Stimulated activated CD8-positive, alpha-beta memory T cell treated with anti-CD3 and anti-CD28 coated beads, Interleukin-12 subunit alpha, Interleukin-12 subunit beta, amount 100 ng/mL, for 4 hours (primary cell): ENCODE measurements around the gene LRMDA.

Experiments used
- DNase-seq: peaks from one replicate; pipeline ENCODE4 v3.0.0-alpha.2; 2020; ENCODE audit warnings: low read depth

The LRMDA gene

DNA sequence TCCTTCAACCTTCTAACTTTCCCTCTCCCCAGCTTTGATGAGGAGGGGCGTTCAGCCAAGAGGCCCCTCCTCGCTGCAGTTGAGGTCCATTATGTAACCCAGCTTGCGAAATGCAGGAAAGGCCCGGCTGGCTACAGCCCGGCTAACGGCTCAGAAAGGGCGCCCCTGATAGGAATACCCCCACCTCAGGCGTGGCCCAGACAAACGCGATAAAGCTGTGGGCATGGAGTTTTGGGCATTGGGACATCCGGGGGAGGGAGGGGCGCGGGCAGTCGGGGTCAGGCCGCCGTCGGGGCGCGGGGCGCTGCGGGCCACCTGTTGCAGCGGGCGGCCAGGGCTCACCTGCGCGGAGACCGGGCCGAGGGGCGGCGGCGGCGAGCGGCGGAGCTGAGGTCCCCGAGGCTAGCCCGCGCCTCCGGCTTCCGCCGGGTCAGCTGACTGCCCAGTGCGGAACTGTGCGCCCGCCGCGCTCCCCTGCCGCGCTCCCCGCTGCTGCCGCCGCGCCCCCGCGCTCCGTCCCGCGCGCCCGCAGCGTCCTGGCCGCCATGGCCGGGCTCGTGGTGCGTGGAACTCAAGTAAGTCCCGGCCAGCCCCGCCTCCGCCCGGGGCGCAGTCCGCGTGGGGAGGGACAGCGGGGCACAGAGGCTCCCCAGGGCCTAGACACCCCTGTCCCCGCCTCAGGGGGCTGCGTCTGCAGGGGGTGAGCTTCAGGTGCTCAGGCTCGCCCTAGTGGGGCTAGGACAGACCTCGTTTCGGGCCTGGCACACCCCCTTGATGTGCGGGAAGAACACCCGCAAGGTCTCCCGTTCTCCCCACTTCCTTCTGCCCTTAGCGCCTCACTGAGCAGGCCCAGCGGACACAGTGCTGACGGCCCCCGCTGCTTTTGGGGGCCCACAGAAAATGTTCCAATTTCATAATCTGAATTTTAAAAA, at the start of gene LRMDA:
TSS of gene LRMDA (plus strand) at position 445 of the 932 bp plus-strand sequence.
- DNase-seq, result no peak

DNA sequence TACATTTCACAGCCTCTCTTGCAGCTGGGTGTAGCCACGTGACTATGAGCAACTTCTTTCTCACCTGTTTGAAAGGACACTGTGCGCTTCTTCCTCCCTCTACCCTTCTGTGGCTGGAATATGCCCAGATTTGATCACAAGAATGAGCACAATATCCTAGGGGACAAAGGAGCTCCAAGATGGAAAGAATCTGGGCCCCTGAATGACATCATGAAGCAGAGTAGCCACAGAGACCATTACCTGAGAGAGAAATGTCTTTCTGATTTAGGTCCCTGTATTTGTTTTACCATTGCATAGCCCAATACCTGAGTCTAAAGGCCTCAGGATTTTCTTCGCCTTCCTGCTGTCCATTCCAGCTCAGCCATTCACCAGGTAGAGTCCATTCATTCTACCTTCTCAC, 45.3 kb upstream of the LRMDA start:
- DNase-seq, result no peak

DNA sequence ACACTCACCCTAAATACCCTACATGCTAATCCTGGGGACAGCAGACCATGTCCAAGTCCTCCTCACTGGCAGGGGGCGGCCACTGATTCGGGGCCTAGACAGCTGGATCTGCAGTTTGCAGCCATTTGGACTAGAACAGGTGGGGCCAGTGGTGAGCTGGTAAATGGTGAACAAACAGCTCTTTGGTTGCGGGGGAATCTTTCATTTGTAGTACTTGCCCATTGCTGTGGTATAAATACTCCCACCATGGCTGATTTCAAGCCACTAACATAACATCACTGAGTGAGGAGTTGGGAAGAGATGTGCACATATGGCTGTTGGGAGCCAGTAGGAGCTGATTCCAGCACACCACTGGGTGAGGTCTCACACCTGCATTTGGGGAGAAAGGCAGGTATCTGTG, 43.3 kb upstream of the LRMDA start:
- no peak for DNase-seq

DNA sequence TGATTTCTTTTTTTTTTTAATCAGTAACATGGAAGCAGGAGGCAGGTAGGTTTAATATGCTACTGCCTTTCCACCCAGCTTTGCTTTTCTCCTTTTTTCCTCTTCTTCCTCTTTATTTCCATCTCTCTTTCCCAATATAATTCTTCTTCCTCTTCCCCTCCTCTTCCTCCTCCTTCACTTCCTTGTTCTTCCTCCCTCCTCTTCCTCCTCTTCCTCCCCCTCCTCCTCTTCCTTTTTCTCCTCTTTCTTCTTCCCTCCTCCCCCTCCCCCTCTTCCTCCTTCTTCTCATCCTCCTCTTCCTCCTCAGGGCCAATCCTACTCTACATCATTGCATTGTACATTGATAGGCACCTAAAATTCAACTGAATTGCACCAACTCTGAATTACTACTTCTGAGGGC, 41.2 kb upstream of the LRMDA start:
- no peak for DNase-seq

DNA sequence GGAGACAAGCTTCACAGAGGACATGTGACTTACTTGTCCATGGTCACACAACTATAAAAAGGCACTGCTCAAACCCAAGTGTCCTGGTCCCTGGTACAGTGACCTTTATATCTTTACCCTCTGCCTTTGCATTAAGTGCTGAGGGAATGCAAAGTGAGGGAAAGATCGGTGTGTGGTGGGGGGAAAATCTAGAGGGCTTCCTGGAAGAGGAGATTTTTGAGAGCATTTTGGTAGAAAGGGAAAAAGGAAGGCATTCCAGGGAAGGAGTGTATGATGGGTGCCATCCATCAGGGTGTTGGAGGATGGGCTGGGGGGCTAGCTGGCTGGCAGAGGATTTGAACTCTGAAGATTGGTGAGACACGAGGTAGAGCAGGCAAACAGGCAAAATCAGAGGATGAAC, 39.2 kb upstream of the LRMDA start:
- no peak for DNase-seq

DNA sequence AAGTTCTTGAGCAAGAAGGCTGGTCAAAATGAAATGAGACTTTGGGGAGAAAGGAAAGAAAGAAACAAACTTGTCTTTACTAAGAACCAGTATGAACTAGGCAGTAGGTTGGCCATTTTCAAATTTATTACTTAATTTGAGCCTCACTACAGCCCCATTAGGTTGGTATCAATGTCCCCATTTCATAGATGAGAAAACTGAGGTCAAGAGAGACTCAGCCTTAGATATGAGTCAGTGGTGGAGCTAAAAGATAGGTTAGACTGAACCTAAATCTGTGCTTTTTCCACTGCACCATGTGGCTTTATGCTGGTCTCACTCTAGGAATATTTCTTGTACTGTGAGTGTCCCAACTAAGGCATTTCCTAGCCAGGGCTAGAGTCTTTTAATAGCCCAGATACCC, 38.7 kb upstream of the LRMDA start:
- DNase-seq, result no peak

DNA sequence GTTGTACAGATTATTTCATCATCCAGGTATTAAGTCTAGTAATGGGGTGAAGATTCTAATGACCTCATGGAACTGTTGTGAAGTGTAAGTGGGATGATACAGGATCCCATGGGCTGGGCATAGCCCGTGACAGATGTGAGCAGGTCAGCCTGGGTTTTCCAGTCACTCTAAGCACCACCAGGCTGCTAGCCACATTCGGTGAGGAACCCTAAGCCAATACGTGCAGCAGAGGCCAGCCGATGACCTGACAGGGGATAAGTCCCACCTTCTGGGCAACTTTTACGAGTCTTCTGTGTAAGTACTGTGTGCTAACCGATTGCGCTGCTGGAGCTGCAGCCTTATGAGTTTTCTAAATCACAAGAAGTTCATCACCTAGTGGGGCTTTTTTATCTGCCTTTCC, 37.2 kb upstream of the LRMDA start:
- no peak for DNase-seq

DNA sequence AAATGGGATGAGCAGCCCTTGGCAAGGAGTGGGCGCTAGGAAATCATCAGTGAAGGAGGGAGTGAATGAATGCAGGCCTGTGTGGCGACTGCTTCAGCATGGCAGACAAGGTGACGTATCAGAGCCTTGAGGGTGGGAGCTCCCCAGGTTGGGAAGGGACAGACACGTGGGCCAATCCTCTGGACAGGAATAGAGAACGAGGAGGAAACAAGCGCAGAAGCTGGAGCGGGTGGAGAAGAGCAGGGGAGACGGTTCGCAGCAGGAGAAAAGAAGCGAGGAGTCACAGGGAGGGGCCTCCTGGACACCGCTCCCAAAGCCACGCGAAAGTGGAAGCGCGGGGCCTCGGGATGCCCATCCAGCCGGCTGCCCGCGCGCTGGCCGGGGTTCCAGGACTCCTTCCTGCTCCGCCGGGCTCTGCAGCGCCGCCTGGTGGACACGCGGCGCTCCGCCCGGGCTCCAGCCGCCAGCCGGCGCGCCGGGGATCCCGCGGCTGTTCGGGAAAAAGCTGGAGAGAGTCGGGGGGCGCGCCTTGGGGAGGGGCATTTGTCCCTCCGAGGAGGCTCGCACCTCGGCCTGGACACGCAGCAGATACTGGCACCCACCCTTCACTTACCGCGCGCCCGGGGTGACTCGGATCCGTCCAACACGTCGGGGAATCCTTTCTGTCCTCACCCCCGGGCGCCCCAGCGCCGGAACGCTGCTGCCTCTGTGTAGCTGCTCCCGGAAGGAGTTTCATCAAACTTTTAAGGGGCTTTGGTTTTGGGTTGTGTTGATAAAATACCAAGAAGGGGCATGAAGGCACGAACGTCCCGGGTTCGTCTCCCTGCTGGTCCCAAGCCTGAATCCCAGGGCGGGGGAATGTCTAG, 36.1 kb upstream of the LRMDA start:
- no peak for DNase-seq

DNA sequence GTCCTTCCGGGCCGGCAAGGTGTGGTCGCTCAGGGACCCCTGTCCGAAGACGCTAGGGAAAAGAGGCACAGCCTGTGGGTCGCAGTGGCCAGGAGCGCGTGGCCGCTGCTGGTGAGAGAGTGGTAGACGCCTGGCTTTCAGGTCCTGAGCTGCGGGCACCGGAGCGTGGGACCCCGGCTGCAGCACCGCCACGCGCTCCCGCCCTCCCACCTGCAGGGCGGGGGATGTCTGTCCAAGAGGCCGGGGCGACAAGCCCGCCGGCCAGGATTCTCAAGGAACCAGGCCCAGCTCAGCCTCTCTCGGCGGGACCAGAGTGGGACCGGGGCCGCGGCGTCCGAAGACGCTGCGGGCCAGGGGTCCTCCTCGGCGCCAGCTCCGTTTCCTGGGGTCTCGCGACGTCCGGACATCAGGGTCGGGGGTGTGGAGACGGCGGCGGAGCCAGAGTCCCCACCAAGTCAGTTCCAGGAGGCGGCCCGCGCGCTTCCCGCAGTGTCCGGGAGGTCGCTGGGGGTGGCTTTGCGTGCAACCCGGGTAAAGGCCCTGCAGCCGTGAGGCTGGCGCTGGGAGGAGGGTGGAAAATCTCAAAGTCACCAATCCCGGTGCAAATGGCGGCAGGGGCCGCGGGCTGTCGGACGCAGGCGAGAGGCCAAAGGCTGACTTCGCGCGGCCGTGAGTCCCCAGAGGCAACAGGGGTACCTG, 35.3 kb upstream of the LRMDA start:
- DNase-seq, result no peak

DNA sequence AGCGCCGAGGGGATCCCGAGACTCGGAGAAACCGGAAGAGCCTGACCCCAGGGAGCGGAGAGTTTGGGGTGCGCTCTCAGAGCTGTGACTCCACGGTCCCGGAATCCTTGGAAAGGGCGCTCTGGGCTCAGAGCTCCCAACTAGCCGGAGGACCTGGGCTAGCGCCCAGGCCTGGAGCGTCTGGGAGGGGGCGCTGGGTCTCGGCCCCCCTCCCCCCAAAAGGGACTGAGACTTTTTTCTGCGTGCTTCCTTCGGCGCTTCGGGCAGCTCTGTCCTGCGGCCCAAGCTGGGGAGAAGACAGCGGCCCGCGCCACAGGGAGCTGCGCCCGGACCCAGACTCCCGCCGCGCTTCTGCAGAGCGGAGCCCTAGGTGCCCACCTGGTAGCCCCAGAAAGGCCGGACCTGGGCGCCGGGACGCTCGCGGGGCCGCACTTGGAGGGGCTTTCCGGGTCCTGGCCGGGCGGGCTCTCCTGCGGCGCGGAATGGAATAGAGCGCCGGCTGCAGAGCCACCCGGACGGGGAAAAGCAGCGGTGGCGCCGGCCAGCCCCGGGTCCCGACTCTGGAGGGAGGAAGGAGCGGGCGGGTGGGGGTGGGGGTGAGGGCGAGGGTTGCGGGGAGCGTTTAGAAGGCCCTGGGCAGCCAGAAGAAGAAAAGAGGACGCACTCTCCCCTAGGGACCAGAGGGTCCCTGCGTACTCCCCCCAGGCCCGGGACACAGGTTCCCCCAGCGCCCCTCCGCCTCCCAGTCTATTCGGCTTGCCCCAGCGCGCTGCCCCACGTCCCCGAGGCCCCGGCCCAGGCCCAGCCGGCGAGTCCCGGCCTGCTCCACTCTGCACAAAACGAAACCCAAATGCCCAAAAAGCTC, 34.6 kb upstream of the LRMDA start:
- DNase-seq, result no peak

DNA sequence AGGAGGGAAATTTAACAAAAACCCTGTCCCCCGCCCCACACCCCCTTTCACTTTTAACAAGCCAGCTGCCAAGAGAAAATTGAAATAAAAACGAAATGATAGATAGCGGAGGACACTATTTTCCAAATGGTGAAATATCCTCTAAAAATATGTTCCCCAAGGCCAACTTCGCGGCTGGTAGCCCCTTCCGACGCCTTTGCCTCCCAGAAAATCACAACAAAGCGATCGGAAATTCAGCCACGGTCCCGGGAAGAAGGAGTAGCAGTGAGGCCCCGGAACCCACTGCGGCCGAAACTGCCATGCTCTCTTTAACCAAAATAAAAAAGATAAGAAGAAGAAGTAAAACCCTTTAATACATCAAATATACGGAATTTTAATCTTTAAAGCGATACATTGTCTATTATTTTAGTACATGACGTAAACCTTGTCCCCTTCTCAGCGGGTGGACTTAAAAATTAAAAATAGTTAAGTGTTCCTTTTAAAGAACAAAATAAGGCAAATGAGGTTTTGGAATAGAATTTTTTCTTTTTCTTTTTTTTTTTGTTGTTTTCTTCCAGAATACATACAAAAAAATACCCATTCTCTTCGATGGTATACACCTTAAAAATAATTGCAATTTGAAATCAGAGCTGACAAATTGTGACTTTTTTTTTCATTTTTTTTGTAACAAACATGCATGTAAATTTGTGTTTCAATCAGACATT, 33.8 kb upstream of the LRMDA start:
- no peak for DNase-seq

DNA sequence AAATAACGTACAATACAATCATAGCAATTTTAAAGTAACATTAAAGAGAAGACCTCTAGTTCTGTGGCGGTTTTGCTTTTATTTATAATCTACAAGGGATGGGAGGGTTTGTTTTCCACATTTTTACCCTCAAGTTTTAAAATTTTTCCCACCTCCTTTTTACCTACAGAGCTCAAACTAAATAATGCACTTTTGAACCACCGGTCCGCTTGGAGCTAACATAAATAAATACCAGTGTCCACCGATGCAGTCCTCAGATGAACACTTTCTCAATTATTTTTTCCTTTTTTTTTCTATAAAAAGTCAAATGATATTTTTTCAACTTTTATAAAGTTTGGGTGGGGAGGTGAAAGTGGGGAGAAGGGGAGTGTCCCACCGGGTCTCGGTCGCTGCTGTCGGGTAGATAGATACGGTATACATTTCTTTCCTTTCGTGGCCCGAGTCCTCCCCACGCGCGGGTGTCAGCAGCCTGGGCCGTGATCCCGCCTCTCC, 33.2 kb upstream of the LRMDA start:
- DNase-seq, result no peak

DNA sequence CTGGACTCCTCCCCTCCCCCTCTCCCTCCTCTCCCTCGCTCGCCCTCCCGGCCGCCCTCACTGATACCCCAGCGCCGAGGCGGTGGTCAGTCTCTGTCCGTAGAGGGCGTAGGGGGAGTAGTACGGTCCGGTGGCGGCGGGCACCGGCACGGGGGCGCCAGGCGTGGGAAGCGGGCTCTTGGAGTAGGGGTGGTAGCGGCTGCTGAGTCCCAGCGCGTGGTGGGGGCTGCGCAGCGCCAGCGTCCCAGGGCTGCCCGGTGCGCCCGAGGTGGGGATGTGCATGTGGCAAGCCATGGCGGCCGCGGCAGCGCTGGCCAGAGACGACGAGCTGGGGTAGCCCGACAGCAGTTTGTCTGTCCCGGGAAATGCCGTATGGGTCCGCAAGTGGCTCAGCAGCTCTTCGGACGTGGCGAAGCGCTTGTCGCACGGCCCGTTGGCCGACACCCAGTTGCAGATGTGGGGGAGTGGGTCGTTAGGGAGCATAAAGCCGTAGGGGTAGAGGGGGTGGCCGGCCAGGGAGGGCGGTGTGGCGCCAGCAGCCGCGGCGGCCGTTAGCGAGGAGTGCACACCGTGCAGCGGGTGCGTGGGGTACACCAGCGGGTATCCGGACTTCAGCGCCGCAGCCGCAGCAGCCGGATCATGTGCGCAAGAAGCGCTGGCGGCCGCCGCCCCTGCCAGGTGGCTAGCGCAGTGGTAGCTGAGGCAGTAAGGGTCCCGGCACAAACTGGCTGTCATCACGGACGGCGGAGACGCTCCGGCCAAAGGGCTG, 32.5 kb upstream of the LRMDA start:
- no peak for DNase-seq

DNA sequence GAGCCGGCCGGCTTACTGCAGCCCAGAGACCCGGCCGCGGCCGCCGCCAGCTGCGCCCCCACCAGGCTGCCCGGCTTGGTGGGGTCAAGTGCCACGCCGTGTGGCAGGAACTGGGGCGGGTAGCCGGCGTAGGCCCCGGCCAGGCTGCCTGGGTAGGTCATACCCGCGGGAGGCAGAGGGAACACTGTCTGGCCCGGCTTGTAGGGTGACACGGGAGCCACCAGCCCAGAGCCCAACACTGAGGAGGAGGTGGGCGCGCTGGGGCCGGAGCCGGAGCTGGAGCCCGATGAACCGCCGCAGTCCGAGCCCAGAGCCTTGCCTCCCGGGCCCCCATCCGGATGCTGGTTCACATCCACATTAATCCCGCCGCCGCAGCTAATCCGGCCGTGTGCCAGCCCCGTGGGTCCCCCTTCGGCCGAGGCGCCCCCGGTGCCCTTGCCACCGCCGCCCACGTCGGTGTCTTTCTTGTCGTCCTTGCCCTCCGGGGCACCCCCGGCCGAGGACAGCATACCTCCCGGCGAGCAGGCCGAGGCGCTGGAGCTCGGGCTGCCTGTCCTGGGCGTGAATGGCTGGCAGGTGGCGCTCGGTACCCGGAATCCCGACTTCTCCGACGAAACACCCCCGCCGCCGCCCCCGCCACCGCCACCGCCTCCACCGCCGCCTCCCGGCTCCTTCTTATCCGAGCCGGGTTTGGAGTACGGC, 31.8 kb upstream of the LRMDA start:
- no peak for DNase-seq

DNA sequence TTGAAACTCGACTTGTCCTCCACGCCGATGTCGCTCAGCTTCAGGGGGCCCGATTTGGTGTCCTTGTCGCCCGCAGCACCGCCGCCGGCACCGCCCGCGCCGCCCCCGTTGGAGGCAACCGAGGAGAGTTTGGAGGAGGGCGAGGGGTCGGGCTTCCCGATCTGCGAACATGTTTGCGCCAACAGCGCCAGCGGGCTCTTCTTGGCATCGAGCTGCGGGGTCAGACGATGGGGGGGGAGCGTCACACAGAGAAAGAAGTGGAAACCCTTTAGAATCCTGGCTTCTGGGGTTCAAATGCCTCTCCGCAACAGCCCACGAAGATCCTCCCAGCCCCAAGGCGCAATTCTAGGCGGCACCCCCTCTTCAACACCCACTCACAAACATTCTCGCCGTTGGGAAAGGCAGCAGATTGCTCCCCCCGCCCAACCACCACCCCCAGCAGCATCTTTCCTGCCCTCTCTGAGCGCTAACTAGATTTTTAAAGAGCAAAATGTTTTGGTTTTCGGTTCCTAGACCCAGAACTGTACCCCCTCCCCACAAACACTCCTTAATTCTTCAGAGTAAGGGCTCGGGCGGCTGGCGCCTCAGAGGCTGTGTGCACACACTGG, 31.2 kb upstream of the LRMDA start:
- no peak for DNase-seq

DNA sequence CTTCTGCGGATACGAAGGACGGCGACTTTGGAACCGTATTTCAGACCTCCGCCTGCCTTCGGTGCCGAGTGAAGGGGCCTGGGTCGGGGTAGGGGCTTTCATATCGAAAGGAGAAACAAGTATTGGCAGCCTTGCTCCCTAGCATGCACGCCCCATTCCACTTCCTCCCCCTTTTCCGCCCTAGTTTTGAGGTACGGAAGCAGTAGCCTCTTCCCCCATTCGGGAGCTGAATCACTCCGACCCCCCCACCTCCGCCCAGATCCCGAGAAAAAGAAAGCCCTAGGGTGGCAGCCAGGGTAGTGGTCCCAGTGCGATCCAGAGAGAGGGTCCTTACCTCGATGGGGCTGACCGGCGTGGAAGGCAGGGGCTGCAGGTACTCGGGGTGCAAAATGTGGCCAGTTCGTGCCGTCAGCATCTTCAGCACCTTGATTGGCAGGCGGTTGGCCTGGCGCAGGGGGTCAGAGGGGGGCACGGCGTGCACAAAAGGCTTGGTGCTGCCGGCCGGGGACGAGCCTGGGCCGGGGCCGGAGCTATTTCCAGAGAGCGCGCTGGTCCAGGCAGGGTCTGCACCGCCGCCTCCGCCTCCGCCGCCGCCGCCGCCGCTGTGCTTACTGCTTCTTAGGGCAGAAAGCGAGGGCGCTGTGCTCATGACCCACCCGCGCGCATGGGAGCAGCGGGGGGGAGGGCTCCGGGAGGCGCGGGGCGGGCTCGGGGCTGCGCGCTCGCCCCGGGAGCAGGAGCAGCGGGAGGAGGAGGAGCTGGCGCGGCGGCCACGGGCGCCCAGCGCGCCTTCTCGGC, 30.5 kb upstream of the LRMDA start:
- DNase-seq, result no peak

DNA sequence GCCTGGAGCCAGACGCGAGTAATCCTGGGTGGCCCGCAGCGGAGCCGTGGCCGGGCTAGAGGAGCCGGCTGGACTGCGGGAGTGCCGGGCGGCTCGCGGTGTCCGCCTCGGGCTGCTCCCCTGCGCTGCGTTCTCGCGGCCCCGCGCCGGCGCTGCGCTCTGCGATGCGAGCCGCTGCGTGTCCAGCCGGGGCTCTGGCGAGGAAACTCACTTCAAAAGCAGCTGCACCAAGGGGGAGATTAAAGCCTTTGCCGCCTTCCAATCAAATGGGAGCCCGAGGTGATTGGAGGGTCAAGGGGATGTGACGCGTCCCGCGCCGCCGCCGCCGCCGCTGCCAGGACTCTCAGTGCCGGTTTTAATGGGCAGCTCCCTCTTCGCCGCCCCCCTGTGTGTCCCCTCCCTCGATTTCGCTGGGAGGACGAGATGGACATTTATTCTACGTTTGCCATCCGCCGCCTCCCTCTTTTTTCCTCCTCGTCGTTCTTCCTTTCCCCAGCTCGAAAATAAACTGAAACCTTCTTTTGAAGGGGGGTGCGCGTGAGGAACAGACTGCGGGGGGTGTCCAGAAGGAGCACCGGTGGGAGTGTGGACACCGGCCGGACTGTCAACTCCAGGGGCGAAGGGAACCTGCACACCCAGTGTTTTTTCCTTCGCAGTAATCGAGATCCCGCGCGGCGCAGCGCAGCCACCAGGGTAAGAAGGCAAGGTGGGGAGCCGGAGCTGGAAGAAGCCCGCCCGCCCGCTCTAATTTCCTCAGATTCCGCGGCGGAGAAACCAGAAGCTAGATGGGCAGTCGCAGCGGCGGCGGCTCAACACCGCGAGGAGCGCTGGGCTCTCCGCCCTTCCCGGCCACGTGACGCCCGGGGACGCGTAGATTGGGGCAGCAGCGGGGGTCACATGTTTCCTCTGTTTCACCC, 29.6 kb upstream of the LRMDA start, which contains the start of gene ZNF503:
TSS of gene ZNF503 (minus strand) at position 196 of the 917 bp plus-strand sequence. CDS start 345 bp downstream, outside the sequence.
- no peak for DNase-seq
